Measurements from ENCODE around the gene KCNIP2.

Gene KCNIP2

DNA sequence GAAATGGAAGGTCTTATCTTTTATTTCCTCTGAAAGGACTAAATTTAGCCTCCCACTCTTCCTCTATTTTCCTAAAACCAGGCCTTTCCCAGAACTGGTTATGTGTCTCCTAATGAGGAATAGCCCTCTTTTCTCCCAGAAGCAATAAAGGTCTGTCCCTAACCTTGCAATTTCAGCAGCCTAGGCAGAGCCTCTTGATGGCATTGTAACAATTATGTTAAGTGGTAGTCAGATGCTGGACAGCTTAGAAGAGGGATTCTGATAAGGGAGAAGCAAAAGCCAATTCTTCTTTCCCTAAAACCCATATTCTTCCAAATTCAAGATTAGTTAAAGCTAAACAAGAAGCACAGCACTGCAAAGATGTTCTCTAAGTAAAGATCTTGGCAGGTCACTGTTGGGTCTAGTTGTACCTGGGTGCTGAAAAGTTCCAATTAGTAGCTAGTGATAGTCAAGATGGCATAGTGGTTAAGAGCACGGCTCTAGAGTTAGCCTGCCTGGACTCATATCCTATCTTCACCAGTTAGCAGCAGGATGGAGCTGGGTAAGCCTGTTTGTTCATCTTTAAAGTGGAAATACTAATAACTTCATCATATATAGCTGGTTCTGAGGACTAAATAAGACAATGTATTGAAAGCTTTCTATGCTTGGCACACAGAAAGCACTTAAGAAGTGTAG, 14.3 kb upstream of the KCNIP2 start:
- TF ChIP-seq CTCF (IDR thresholded peaks at IDR 0.05) = no peak
- no peak overlapping the region for H3K4me3 Mint-ChIP-seq
- H3K4me1 Mint-ChIP-seq = no peaks in the 10 kb centered on the region
- H3K27ac Mint-ChIP-seq = no peak overlapping the region
- H3K36me3 Mint-ChIP-seq (ENCODE audit: low read depth) = peaks cover 36% of the 10 kb centered on the region
- H3K9me3 Mint-ChIP-seq = peaks cover 29% of the 10 kb centered on the region
- DNase-seq = no peak
- peaks cover 3% of the 10 kb centered on the region for H3K27me3 Mint-ChIP-seq (ENCODE audit: low read depth, poor library complexity)

GRCh38 chr10:101856626-101857025, 13.0 kb upstream of the KCNIP2 start:
- no peak for DNase-seq
- no peak overlapping the region for H3K27ac Mint-ChIP-seq
- H3K4me1 Mint-ChIP-seq = no peaks in the 10 kb centered on the region
- H3K36me3 Mint-ChIP-seq (ENCODE audit: low read depth) = peaks cover 25% of the 10 kb centered on the region
- H3K9me3 Mint-ChIP-seq = peaks cover 21% of the 10 kb centered on the region
- H3K4me3 Mint-ChIP-seq = no peak overlapping the region
- H3K27me3 Mint-ChIP-seq (ENCODE audit: low read depth, poor library complexity) = peaks cover 3% of the 10 kb centered on the region
- no peak for TF ChIP-seq CTCF (IDR thresholded peaks at IDR 0.05)

- H3K9me3 Mint-ChIP-seq = no peaks in the 10 kb centered on the region
- H3K4me3 Mint-ChIP-seq = no peak overlapping the region
- peaks cover 8% of the 10 kb centered on the region for H3K27me3 Mint-ChIP-seq (ENCODE audit: low read depth, poor library complexity)
- DNase-seq = no peak
- peaks cover 9% of the 10 kb centered on the region for H3K36me3 Mint-ChIP-seq (ENCODE audit: low read depth)
- no peak overlapping the region for H3K27ac Mint-ChIP-seq
- peaks cover 42% of the 10 kb centered on the region for H3K4me1 Mint-ChIP-seq
- TF ChIP-seq CTCF (IDR thresholded peaks at IDR 0.05) = no peak
Measured at GRCh38 chr10:101851411-101852116, 8.0 kb upstream of the KCNIP2 start.

- H3K27me3 Mint-ChIP-seq (ENCODE audit: low read depth, poor library complexity) = peaks cover 6% of the 10 kb centered on the region
- H3K4me3 Mint-ChIP-seq = no peak overlapping the region
- H3K9me3 Mint-ChIP-seq = no peaks in the 10 kb centered on the region
- H3K27ac Mint-ChIP-seq = no peak overlapping the region
- H3K4me1 Mint-ChIP-seq = peaks cover 48% of the 10 kb centered on the region
- H3K36me3 Mint-ChIP-seq (ENCODE audit: low read depth) = peaks cover 9% of the 10 kb centered on the region
- TF ChIP-seq CTCF (IDR thresholded peaks at IDR 0.05) = no peak
- no peak for DNase-seq
Measured at GRCh38 chr10:101850749-101851148, 7.1 kb upstream of the KCNIP2 start.

- peaks cover 56% of the 10 kb centered on the region for H3K4me1 Mint-ChIP-seq
- H3K27me3 Mint-ChIP-seq (ENCODE audit: low read depth, poor library complexity) = peaks cover 23% of the 10 kb centered on the region
- H3K9me3 Mint-ChIP-seq = no peaks in the 10 kb centered on the region
- TF ChIP-seq CTCF (IDR thresholded peaks at IDR 0.05) = no peak
- H3K27ac Mint-ChIP-seq = peak overlapping the region; percentile 81
- DNase-seq = no peak
- H3K4me3 Mint-ChIP-seq = no peak overlapping the region
- peaks cover 9% of the 10 kb centered on the region for H3K36me3 Mint-ChIP-seq (ENCODE audit: low read depth)
Measured at GRCh38 chr10:101848894-101849351, 5.3 kb upstream of the KCNIP2 start.
